Ishikawa (cell line): Measurements from ENCODE around the gene GAB1.

Experiments used
- CEBPB ChIP-seq: IDR thresholded peaks from 2 replicates; pipeline ENCODE4 v1.6.1; 2012
- CREB1 ChIP-seq: IDR thresholded peaks from 2 replicates; pipeline ENCODE4 v1.6.1; 2012; ENCODE audit warnings: low read depth
- EGR1 ChIP-seq: IDR thresholded peaks from 2 replicates; pipeline ENCODE4 v1.6.1; 2012
- EP300 ChIP-seq: IDR thresholded peaks from 2 replicates; pipeline ENCODE4 v1.6.1; 2012; ENCODE audit warnings: borderline replicate concordance
- NFIC ChIP-seq: IDR thresholded peaks from 2 replicates; pipeline ENCODE4 v1.6.1; 2012
- RAD21 ChIP-seq: IDR thresholded peaks from 2 replicates; pipeline ENCODE4 v1.6.1; 2012; ENCODE audit warnings: low read depth
- TAF1 ChIP-seq: IDR thresholded peaks from 2 replicates; pipeline ENCODE4 v1.6.1; 2012; ENCODE audit warnings: low read depth, mild to moderate bottlenecking
- YY1 ChIP-seq: IDR thresholded peaks from 2 replicates; pipeline ENCODE4 v1.6.1; 2012; ENCODE audit warnings: low read depth
- TF ChIP-seq, protein P1 (sequence below): IDR thresholded peaks from 2 replicates; pipeline ENCODE4 v1.6.1; 2012; ENCODE audit warnings: low read depth, mild to moderate bottlenecking
- TF ChIP-seq, protein P2 (sequence below): IDR thresholded peaks from 2 replicates; pipeline ENCODE4 v1.6.1; 2012

DNA sequence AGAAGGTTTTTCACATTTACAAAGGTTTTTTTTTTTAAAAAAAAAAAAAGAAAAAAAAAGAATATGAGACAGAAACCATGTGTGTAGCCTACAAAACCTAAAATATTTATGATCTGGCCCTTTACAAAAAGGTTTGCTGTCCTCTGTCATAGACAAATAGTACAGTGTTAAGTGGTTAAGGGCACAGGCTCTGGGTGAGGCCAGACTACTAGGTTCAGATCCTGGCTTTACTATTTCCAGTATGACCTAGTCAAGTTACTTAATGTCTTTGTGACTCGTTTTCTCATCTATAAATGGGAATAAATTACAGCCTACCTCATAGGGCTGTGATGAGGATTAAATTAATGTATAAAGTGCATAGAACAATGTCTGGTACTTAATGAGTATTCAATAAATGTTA is 56.5 kb downstream of the GAB1 start:
- TF ChIP-seq CEBPB (no peak), EP300 (no peak), TAF1 (no peak), RAD21 (no peak), CREB1 (no peak), NFIC (no peak), EGR1 (no peak), YY1 (no peak)
- TF ChIP-seq, protein P1, sequence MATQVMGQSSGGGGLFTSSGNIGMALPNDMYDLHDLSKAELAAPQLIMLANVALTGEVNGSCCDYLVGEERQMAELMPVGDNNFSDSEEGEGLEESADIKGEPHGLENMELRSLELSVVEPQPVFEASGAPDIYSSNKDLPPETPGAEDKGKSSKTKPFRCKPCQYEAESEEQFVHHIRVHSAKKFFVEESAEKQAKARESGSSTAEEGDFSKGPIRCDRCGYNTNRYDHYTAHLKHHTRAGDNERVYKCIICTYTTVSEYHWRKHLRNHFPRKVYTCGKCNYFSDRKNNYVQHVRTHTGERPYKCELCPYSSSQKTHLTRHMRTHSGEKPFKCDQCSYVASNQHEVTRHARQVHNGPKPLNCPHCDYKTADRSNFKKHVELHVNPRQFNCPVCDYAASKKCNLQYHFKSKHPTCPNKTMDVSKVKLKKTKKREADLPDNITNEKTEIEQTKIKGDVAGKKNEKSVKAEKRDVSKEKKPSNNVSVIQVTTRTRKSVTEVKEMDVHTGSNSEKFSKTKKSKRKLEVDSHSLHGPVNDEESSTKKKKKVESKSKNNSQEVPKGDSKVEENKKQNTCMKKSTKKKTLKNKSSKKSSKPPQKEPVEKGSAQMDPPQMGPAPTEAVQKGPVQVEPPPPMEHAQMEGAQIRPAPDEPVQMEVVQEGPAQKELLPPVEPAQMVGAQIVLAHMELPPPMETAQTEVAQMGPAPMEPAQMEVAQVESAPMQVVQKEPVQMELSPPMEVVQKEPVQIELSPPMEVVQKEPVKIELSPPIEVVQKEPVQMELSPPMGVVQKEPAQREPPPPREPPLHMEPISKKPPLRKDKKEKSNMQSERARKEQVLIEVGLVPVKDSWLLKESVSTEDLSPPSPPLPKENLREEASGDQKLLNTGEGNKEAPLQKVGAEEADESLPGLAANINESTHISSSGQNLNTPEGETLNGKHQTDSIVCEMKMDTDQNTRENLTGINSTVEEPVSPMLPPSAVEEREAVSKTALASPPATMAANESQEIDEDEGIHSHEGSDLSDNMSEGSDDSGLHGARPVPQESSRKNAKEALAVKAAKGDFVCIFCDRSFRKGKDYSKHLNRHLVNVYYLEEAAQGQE = no peak
- TF ChIP-seq, protein P2, sequence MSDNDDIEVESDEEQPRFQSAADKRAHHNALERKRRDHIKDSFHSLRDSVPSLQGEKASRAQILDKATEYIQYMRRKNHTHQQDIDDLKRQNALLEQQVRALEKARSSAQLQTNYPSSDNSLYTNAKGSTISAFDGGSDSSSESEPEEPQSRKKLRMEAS = no peak
